A204.1 (cell line): ENCODE measurements around the gene KRT39.

Source experiments
- FAIRE-seq: peaks from 2 replicates; lab custom pipeline; 2012; peaks lifted over from hg19 to GRCh38; lab: Jason Lieb, UNC

KRT39 gene

GRCh38 chr17:40980117-40980516 is 13.4 kb upstream of the KRT39 start:
- no peak for FAIRE-seq

DNA sequence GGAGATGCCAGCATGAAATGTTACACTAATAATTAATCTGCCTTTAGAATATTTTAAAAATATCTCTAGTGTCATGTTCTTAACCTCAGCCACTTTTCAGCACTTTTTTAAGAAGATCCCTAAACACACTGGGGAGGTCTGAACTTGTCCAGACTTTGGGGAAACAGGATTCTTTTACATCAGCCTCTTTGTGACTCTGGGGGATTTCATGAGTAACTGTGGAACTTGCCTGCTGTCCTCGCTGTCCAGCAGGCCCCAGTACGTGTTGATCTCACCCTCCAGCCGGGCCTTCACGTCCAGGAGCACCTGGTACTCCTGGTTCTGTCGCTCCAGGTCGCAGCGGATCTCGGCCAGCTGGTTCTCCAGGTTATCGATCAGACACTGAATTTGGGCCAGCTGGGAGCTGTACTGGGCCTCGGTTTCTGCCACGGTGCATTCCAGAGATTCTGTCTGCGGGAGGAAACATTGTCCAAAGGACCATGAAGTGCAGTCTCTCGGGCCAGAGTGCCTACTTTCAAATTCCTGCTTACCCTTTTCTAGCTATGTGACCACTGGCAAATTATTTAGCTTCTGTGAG is 11.9 kb upstream of the KRT39 start:
- no peak for FAIRE-seq

DNA sequence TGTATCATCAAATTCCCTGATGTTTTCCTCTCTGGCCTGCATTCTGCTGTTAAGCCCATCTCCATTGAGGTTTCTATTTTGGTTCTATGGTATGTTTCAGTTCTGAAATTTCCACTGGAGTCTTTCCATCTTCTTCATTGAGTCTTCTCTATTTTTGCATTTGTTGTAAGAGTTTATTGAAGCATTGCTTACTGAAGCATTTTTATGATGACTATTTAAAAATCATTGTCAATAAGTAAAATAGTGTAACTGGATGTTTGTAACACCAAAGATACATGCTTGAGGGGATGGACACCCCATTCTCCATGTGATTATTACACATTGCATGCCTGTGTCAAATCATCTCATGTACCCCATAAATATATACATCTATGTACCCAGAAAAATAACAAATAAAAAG is 8.8 kb upstream of the KRT39 start:
- FAIRE-seq: no peak

GRCh38 chr17:40974366-40974765 is 7.6 kb upstream of the KRT39 start:
- no peak for FAIRE-seq

GRCh38 chr17:40967582-40967981 is 834 bp upstream of the KRT39 start:
- FAIRE-seq: no peak

DNA sequence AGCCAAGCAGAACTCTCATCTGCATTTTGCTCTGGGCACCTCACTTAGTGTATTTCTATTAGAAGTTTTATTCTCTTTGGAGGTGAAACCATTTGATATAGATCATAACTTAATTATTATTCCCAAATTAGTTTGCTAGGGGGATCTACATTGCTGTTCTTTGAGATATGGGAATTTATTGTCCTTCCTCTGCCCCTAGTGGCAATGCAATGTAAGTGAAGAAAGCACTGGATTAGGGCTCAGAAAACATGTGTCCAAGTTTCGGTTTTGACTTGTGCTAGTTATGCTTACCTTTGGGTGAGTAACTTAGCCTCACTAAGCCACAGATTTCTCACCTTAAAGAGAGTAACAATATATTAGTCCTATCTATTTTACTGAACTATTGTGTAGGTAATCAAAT is 2.9 kb downstream of the KRT39 start:
- peak; percentile 6 for FAIRE-seq

DNA sequence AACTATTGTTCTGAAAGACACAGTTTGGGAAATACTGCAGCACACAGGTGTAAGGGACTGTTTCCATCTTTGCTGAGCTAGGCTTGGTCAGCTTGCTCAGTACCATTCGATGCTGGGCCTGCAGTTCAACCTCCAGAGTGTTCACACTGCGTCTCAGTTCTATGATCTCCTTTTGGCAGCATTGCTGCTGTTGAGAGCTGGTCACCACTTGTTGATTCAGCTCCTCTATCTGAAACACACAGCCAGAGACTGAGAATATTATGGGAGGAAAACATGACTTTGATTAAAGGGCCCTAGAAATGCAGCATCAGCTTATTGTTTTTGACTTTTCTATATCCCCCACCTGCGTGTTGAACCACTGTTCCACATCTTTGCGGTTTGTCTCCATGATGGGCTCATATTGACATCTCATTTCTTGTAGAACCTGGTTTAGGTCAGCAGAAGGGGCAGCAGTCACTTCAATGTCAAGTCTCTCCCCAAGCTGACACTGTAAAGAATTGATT is 4.6 kb downstream of the KRT39 start:
- no peak for FAIRE-seq

- no peak for FAIRE-seq
Observed at GRCh38 chr17:40961591-40961990, 5.2 kb downstream of the KRT39 start.

DNA sequence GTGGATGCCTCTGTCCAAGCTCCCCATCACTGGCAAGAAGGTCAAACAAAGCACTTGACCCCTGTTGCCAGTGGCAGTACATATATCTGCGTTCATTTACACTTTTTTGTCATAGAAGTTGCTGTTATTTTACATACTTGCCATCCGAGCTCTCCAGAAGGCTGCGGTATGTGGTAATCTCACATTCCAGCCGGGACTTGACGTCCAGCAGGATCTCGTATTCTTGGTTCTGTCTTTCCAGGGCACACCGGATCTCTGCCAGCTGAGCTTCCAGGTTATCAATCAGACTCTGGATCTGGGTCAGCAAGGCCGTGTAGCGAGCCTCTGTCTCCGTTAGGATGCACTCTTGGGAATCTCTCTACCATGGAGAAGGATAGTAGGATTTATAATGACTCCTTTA is 6.6 kb downstream of the KRT39 start:
- FAIRE-seq: no peak

DNA sequence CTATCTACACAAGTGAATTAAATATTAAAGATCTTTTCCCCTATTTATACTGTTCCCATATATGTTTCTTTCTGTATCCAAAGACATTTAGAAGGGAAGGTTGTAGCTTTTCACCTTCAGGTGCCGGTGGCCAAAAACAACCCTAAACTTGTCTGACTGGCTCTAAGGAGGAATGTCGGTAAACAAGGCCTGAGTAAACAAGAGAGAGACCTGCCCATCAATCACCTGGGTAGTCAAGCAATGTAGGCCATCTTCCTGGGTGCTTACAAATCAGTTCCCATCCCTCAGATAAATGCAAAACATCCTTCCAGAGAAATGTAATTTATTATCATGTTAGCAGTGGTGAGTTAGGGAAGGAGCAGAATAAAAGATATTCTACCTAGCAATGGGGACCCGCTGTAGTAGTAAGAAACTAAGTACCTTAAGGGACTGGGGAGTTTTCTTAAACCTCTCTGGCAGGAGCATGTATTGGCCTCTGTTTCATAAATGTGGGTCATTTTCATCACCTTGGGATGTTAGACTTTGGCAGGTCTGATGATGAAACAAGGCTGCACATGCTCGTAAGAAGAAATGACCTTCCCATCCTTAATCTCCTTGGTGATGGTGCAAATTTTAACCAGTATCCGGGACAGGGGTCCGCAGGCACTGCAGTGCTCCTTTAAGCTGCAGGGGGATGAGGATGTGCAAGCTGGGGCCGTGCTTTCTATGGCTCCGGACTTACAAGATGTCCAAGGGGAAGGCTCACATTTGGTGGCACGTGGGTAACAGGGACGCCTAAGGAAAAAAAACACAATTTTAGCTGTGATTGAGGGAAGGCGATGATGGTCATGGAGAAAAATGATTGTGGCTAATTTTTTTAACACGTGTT is 8.4 kb downstream of the KRT39 start:
- no peak for FAIRE-seq

GRCh38 chr17:40956401-40957254 is 10.1 kb downstream of the KRT39 start:
- FAIRE-seq: no peak

DNA sequence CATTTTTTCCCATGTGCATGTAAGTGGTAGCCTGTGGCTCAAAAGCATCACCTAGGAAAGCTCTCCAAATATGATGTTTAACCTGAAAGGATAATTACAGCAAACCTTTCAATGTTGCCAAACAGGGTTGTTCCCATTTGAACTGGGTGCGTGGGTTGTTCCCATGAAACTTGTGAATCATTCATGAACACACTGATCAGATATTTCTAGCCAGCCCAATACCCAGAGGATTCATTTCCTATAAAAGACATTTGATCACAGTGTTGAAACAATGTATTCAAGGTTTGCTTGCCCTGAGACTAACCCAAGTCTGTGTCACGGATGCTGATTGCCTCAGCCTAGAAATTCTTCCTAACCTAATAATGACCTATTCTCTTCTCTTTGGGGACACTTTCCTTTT is 12.9 kb downstream of the KRT39 start:
- no peak for FAIRE-seq

DNA sequence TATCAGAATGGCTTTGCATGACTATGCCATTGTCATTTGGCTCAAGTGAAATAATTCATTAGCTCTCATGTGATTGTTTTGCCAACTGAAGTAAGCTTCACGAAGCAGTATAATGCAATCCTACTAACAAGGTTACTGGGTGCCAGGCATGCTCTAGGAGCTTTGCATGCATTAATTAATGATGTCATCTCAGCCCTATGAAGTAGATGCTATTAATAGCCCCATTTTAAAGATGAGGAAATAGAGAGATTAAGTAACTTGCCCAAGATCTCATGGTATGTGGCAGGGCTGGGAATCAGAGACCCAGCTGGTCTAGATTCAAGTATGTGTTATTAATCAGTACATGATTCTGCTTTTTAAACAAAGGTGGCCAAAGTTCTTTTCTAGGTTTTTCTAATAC is 14.1 kb downstream of the KRT39 start:
- no peak for FAIRE-seq

- FAIRE-seq: no peak
Observed at GRCh38 chr17:40952154-40952553, 14.6 kb downstream of the KRT39 start.

DNA sequence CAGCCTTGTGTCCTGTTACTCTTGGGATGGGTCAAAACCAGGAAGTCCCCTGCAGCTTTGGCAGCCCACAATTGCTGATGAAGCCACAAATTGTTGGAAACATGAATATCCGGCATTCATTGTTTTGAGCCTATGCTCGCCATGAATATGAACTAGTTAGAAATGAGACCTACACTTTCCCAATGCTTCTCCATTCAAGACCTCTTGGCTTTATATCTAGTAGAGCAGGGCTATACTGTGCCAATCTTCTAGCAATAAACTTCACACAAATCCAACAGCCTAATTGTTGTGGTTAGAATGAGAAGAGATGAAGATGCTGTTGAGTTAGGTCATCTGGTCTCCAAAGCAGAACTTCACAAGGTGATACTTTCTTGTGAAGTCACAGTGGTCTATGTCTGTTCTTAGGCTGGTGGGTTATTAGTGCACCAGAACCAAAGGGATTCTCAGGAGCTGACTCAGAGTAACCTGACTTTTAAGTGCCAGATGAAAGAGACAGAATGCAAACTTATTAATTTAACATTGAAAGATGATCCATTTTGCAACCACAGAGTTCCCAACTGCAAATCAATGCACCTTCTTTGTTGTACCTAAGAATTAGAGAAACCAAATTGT is 15.6 kb downstream of the KRT39 start:
- no peak for FAIRE-seq

DNA sequence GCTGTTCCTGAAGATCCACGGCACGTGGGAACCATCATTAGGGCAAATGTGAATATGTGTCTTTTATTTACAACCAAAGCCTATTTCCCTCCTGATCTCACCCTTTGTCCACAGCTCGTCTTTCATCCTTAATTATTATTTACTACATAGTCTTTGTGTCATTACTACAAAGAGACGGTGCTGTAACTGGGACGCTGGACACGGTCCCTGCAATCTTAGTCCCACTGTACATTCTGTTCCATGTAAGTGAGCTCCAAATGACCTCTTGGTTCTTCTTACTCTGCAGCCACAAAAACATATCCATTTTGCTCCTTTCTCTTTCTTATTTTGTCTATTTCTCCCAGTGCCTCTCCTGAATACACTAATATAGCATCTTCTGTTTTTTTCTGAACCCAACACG is 16.6 kb downstream of the KRT39 start:
- FAIRE-seq: no peak

DNA sequence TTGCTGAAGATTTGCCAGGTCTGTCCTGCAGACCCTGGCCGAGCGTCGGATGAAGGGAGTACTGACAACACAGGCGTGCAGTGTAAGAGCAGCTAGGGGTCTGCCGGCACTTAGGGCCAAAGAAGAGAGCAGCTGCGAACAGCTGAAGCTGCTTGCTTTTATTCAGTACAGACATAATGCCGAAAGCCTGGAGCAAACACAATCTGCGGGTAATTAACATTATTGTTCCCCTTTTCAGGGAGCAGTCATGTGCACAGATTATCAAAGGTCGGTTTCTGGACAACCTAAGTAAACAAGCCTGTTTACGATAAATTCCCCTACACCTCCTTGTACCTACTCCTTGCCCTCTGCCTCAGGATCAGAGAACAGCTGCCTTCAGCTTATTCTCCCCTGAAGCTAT is 17.3 kb downstream of the KRT39 start:
- no peak for FAIRE-seq

DNA sequence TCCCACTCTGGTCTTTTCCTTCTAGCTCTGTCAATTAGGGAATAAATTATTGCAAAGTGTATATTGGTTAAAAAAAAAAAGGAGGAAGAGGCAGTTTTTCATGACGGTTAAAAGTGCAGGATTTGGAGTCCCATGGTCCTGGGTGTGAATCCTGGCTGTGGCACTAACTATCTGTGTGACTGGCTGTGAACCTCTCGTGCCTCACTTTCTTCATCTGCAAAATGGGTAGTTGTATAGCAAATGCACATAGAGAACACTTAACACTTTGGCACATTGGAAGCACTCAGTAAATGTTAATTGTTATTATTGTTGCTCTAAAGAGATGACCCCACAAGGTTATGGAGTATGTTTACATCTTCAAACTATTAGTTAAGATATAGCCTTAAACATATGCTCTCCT is 18.8 kb downstream of the KRT39 start:
- no peak for FAIRE-seq

GRCh38 chr17:40945414-40945813 is 21.3 kb downstream of the KRT39 start:
- FAIRE-seq: no peak

GRCh38 chr17:40944531-40944930 is 22.2 kb downstream of the KRT39 start:
- FAIRE-seq: no peak

DNA sequence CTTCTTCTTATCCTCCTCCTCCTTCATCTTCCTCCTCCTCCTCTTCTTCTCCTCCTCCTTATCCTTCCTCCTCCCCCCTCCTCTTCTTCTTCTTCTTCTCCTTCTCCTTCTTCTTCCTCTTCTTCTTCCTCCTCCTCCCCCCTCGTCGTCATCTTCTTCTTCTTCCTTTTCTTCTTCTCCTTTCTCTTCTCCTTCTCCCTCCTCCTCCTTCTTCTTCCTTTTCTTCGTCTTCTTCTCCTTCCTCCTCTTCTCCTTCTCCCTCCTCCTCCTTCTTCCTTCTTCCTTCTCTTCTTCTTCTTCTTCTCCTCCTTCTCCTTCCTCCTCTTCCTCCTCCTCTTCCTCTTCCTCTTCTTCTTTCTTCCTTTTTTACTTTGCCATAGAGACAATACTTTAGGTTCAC is 24.2 kb downstream of the KRT39 start:
- FAIRE-seq: no peak

GRCh38 chr17:40940266-40940665 is 26.5 kb downstream of the KRT39 start:
- no peak for FAIRE-seq

GRCh38 chr17:40938981-40939380 is 27.8 kb downstream of the KRT39 start:
- FAIRE-seq: no peak
